Transverse colon (tissue), 4 donors: ENCODE data around the gene MAPK8IP2. TPM values are rescaled to one million over a fixed set of nuclear protein-coding genes. Genes with fewer than 3 reads are reported as not detected.
A peak's percentile ranks its signal among the peaks of the same experiment; 100 is the strongest.

ENCODE experiments used
- DNase-seq: peaks from one replicate; pipeline ENCODE4 v3.0.0-alpha.2; 2019
- H3K27ac ChIP-seq, 4 donors: fragments of 200-600 bp; sonication (generic); 2 replicates each; pipeline ENCODE4 v1.5.1; 2016 to 2018; ENCODE audit warnings: inconsistent platforms in 4 of 4
- H3K27me3 ChIP-seq: fragments of 200-600 bp; sonication (generic); 2 replicates; pipeline ENCODE4 v1.5.1; 2017; ENCODE audit warnings: inconsistent platforms
- H3K36me3 ChIP-seq, 4 donors: fragments of 200-600 bp; sonication (generic); 2 replicates each; pipeline ENCODE4 v1.5.1; 2017 to 2019; ENCODE audit warnings: inconsistent platforms in 4 of 4
- H3K4me1 ChIP-seq, 4 donors: fragments of 200-600 bp; sonication (generic); 2 replicates each; pipeline ENCODE4 v1.5.1; 2017 to 2020; ENCODE audit warnings: inconsistent platforms in 4 of 4
- H3K4me3 ChIP-seq, 4 donors: fragments of 200-600 bp; sonication (generic); 1 replicate in 1 of 4; 2 replicates in 3 of 4; pipeline versions ENCODE4 v1.5.1 to v1.6.1; 2017 to 2019; ENCODE audit warnings: inconsistent platforms in 4 of 4
- H3K9me3 ChIP-seq, 2 donors: fragments of 200-600 bp; sonication (generic); 2 replicates each; pipeline ENCODE4 v1.5.1; 2017 to 2019; ENCODE audit warnings: inconsistent platforms in 2 of 2
- CTCF ChIP-seq, 5 experiments: fragments of 200-600 bp in 3 of 5; fragments of 450-650 bp in 2 of 5; sonication (generic) in 3 of 5; IDR thresholded peaks; 1 replicate in 2 of 5; 2 replicates in 3 of 5; pipeline ENCODE4 v1.5.1; 2016 to 2017; ENCODE audit warnings: antibody characterized with exemption in 5 of 5, inconsistent platforms in 3 of 5, mild to moderate bottlenecking in 2 of 5, moderate library complexity in 1 of 5
- EP300 ChIP-seq: sonication (generic); formaldehyde crosslinking; IDR thresholded peaks from one replicate; pipeline ENCODE4 v1.6.1; 2017; ENCODE audit warnings: antibody characterized with exemption, low read depth
- POLR2A ChIP-seq: fragments of 450-650 bp; IDR thresholded peaks from one replicate; pipeline ENCODE4 v1.6.1; 2016; ENCODE audit warnings: antibody characterized with exemption, mild to moderate bottlenecking, moderate library complexity
- POLR2AphosphoS5 ChIP-seq, 3 donors: sonication (generic); formaldehyde crosslinking; IDR thresholded peaks; one replicate each; pipeline ENCODE4 v1.6.1; 2016; ENCODE audit warnings: antibody characterized with exemption in 3 of 3
- WGBS, 2 donors: methylation state at CpG; one replicate each; pipeline ENCODE4 v1.1.5; 2018; ENCODE audit warnings: low coverage in 1 of 2; 5-methylcytosine and 5-hydroxymethylcytosine counted together
- in situ Hi-C, 4 donors: fragments of 200-750 bp; cut with MboI; loops; one replicate each; pipeline versions ENCODE4 v1.15.0 to v1.15.1; 2017; ENCODE audit warnings: low sequenced_read_pairs in 3 of 4, low pct_ligation_motif_present in 1 of 4, low pct_unique_long_range_greater_than_20kb in 1 of 4
- intact Hi-C: fragments of 100-400 bp; cut with DNase I; formaldehyde crosslinking; loops from one replicate; pipeline ENCODE4 v1.15.1; 2023; ENCODE audit warnings: low total_unique reads
- total RNA-seq, 4 donors: library from RNA; depleted of rRNA; stranded (reverse); fragments of >200 nt; gene quantifications; one replicate each; pipeline ENCODE4 v1.1.0, GENCODE V29; 2016

Gene MAPK8IP2
- total RNA-seq, 4 donors from 2014 or later = 1.1 to 3.4 (median 1.8) TPM

DNA sequence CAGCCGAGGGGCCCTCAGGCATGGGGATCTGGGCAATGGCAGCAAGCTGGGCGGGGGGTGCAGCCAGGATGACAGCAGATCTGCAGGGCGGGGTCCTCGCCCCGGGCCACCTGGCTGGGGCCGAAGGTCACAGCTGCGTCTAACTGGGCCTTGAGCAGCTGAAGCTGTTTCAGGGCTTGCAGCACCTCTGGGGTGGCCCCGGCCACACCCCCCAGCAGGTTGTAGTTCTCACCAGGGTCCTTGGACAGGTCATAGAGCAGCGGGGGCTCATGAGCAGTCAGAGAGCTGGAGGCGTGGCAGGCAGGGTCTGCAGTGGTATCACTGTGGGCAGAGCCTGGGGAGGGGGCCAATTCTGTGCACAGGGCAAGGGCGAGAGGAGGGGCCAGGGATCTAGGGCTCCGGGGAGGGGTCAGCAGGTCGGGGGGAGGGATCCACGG, 24.6 kb downstream of the MAPK8IP2 start:
- WGBS, 2 donors = 60% methylated on average over 14 of the region's 14 CpGs; no CpG with 5 or more reads in 1 of the 2 donors
- no peak for TF ChIP-seq POLR2AphosphoS5 (IDR thresholded peaks at IDR 0.05)
- no peak for TF ChIP-seq CTCF (IDR thresholded peaks at IDR 0.05)
- no peak for TF ChIP-seq POLR2A
- TF ChIP-seq EP300 = no peak
- Histone ChIP-seq H3K9me3 (no peaks in the 10 kb centered on the region), H3K36me3 (no peaks in the 10 kb centered on the region), H3K4me3 (no peak overlapping the region), H3K27ac (no peak overlapping the region), H3K27me3 (no peaks in the 10 kb centered on the region), H3K4me1 (peaks cover 10 to 43% (median 40%) of the 10 kb centered on the region in 4 donors)
- intact Hi-C loops = no loop called here
- in situ Hi-C loops = no loop called here
- DNase-seq = peak; percentile 15

- TF ChIP-seq POLR2AphosphoS5 (IDR thresholded peaks at IDR 0.05) (no peak), POLR2A (no peak)
- Histone ChIP-seq H3K4me1 (peaks cover 7 to 39% (median 36%) of the 10 kb centered on the region in 4 donors), H3K27me3 (no peaks in the 10 kb centered on the region), H3K4me3 (no peak overlapping the region), H3K9me3 (no peaks in the 10 kb centered on the region), H3K27ac (no peak overlapping the region), H3K36me3 (no peaks in the 10 kb centered on the region)
- intact Hi-C loops = no loop called here
- 93% methylated on average over 27 of the region's 27 CpGs; no CpG with 5 or more reads in 1 of the 2 donors for WGBS, 2 donors
- DNase-seq = no peak
- in situ Hi-C loops = no loop called here
These were observed 25.1 kb downstream of the MAPK8IP2 start for GRCh38 chr22:50625568-50626313.

DNA sequence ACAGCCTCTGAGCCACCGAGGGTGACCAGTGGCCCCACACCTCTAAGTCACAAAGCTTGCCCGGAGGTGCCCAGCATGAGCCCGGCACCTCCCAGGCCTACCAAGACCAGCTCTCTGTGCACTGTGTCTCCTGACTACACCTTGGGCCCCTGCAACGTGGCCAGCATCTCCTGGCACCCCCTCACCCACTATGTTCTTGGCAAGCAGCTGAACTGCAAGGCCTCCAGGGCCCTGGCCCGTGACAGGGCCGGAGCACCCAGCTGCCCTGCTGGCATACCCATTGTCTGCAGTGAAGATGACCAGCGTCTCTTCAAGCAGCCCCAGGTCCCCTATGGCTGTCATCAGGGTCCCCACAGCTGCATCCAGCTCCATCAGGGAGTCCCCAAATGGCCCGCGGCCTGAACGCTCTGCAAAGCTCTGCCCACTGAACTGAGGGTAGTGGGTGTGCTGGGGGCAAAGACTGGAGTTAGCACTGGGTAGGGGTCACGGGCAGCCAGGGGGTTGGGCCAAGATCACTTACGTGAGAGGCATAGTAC, 25.8 kb downstream of the MAPK8IP2 start:
- WGBS, 2 donors = 90% methylated on average over 12 of the region's 12 CpGs; no CpG with 5 or more reads in 1 of the 2 donors
- no peak for TF ChIP-seq POLR2AphosphoS5 (IDR thresholded peaks at IDR 0.05)
- TF ChIP-seq EP300 = no peak
- no peak for TF ChIP-seq POLR2A
- no peak for TF ChIP-seq CTCF (IDR thresholded peaks at IDR 0.05)
- Histone ChIP-seq H3K9me3 (no peaks in the 10 kb centered on the region), H3K4me1 (peaks cover 6 to 36% (median 29%) of the 10 kb centered on the region in 4 donors), H3K27ac (no peak overlapping the region), H3K27me3 (no peaks in the 10 kb centered on the region), H3K4me3 (no peak overlapping the region), H3K36me3 (no peaks in the 10 kb centered on the region)
- in situ Hi-C loops (no loop called here), intact Hi-C loops (no loop called here)
- no peak for DNase-seq

GRCh38 chr22:50626850-50627641, 26.5 kb downstream of the MAPK8IP2 start:
- Histone ChIP-seq H3K9me3 (no peaks in the 10 kb centered on the region), H3K27ac (peak overlapping the region; percentile 81 to 89 (median 84)), H3K4me1 (peaks cover 6 to 32% (median 23%) of the 10 kb centered on the region in 4 donors), H3K27me3 (no peaks in the 10 kb centered on the region), H3K4me3 (peak overlapping the region; percentile 55 to 90 (median 77)), H3K36me3 (no peaks in the 10 kb centered on the region)
- peak; percentile 18 for DNase-seq
- WGBS, 2 donors = 72% methylated on average over 35 of the region's 42 CpGs; no CpG with 5 or more reads in 1 of the 2 donors
- in situ Hi-C loops = no loop called here
- intact Hi-C loops = no loop called here
- TF ChIP-seq POLR2AphosphoS5 (IDR thresholded peaks at IDR 0.05) (no peak), CTCF (IDR thresholded peaks at IDR 0.05) (no peak), POLR2A (no peak), EP300 (no peak)
